SHP77 treated with DMSO at 0.1 percent for 48 hours (cell line): ENCODE measurements around the gene KLHL13.

Experiments used
- DNase-seq: peaks from one replicate; lab custom pipeline; 2025; lab: John Stamatoyannopoulos, UW

Gene KLHL13

DNA sequence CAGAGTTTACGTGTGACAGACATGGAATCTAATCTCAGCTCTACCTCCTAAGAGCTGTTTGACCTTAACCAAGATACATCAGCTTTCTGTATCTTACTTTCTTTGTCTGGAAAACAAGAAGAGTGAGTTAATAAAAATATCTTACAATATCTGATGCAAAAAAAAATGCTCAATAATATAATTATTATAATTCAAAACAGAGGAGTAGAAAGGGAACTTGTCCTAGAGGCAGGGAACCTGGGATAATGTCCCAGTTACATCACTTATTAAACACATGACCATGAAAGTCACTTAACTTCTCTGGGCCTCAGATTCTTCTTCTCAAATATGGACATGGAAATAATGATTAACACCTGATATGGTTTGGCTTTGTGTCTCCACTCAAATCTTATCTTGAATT is 256.1 kb downstream of the KLHL13 start:
- DNase-seq = no peak

DNA sequence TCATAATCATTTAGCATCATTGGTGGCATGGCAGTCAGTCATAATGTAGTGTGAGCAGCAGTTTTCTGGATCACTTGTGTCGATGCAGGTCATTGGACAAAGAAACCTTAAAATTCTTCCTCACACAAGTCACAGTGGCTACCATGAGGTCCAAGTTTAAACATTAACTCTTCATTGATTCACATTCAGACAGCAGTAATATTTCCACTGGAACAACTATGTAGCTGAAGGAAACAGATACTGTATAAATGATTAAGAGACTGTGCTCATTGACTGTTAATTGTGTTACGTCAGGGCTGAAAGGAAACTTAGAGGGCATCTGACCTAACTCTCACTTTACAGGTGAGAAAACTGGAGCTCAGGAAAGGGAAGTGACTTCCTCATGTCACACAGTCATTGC is 261.8 kb downstream of the KLHL13 start:
- DNase-seq = no peak

GRCh38 chrX:117851025-117851424 is 265.6 kb downstream of the KLHL13 start:
- DNase-seq = no peak
